DMS153 (cell line): ENCODE data around the gene NFE2L2.
"Not testable (repeated sequence)": the region's sequence is repeated elsewhere in the genome, so short reads cannot be mapped to it uniquely, and the experiment has no call there.

Experiments used
- DNase-seq: peaks from one replicate; lab custom pipeline; 2025; lab: John Stamatoyannopoulos, UW

Gene NFE2L2

DNA sequence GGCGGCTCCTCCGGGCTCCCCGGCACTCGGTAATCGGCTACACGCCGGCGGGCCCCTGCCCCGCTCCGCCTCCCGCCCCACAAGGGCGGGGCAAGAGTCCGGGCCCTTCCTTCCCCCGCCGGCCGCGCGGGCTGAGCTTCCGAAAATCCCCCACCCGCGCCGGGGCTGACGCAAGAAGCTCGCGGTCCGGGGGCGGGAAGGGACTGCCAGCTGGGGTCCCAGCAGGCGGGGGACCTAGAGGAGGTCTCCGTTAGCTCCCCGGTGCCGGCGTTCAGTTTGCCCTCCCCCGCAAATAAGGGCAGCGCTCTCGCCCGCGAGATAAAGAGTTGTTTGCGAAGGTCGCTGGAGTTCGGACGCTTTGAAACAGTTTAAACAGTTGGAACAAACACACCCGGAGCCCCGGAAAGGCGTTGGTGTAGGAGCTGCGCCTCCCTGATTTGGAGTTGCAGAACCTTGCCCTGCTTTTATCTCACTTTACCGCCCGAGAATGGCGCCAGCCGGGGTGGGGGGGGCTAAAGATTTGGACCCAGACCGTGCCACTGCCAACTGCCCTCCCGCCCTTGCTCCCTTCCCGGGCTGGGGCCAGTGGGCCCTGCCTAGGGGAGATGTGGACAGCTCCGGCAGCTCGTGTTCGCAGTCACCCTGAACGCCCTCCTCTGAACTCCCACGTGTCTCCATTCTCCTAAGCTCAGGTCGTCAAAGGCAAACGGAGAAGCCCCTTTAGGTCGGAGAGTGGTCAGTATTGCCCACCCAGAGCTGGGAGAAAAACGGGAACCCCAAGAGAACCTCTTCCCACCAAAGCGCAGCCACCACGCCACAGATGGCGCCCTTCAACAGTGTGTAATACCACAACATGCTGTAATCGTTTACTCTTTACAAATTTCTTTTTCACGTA lies at the start of gene NFE2L2:
Gene NFE2L2 (minus strand): TSS at position 35 of the 895 bp plus-strand sequence. CDS start 151 bp downstream, outside the sequence.
- DNase-seq = peak; percentile 73

GRCh38 chr2:177314194-177314593 lies 49.7 kb upstream of the NFE2L2 start:
- no peak for DNase-seq

- DNase-seq = peak; percentile 21
These were observed 48.7 kb upstream of the NFE2L2 start for GRCh38 chr2:177313162-177313781.

DNA sequence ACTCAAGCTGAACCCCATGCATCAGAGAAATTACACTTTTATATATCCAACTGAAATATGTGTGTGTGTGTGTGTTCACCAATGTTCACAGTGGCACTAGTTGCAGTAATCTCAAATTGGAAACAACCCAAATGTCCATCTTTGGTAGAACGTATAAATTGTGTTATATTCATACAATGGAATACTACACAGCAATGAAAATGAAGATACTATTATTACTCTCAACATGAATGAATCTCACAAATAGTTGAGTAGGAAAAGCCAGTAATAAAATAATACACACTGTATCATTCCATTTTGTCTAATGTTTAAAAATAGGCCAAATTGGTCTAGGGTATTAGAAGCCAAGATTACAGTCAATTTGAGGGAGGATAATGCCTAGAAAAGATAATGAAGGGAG lies 48.0 kb upstream of the NFE2L2 start:
- no peak for DNase-seq

- DNase-seq = not testable (repeated sequence)
These were observed 45.3 kb upstream of the NFE2L2 start for GRCh38 chr2:177309672-177310309.

DNA sequence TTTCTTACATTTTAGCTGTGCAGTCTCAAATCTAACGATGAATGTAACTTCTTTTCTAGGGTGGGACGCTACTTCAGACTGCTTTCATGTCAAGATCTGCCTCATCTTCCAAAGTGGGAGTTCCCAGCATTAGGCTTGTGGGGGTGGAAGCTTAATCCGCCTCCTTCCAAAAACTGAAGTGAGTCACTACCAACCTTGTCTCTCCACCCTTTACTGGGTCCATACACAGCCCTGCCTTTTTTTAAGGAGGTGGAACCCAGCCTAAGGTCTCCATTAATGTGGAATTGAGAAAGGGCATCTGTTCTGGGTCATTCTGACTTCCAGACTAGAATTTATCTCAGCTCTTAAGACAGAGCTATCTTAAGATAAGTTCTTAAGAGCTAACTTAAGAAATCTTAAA lies 42.0 kb upstream of the NFE2L2 start:
- no peak for DNase-seq

GRCh38 chr2:177303939-177304338 lies 39.4 kb upstream of the NFE2L2 start:
- no peak for DNase-seq

- DNase-seq = no peak
These were observed 38.0 kb upstream of the NFE2L2 start for GRCh38 chr2:177302552-177302951.

- no peak for DNase-seq
These were observed 33.7 kb upstream of the NFE2L2 start for GRCh38 chr2:177298191-177298590.

GRCh38 chr2:177296040-177296439 lies 31.5 kb upstream of the NFE2L2 start:
- no peak for DNase-seq

GRCh38 chr2:177295484-177295883 lies 31.0 kb upstream of the NFE2L2 start:
- DNase-seq = no peak

DNA sequence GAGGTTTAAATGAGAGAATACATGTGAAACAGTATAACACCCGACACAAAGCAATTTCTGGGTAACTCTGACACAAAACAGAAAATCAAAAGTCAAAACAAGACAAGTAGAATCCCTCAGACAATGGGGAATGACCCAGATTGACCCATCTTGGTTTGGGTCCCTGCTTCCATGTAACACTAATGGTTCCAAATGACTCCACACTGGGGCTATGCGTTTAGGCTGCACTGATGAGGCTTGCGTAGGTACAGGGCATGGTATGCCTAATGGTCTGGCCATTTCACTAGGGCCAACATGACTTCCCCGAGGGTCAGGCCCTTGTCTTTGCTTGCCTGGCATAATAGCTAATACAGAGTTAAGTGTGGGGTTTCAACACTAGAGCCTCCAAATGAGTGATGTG lies 27.2 kb upstream of the NFE2L2 start:
- no peak for DNase-seq

GRCh38 chr2:177289824-177290628 lies 25.5 kb upstream of the NFE2L2 start:
- no peak for DNase-seq

- no peak for DNase-seq
These were observed 23.3 kb upstream of the NFE2L2 start for GRCh38 chr2:177287814-177288213.

DNA sequence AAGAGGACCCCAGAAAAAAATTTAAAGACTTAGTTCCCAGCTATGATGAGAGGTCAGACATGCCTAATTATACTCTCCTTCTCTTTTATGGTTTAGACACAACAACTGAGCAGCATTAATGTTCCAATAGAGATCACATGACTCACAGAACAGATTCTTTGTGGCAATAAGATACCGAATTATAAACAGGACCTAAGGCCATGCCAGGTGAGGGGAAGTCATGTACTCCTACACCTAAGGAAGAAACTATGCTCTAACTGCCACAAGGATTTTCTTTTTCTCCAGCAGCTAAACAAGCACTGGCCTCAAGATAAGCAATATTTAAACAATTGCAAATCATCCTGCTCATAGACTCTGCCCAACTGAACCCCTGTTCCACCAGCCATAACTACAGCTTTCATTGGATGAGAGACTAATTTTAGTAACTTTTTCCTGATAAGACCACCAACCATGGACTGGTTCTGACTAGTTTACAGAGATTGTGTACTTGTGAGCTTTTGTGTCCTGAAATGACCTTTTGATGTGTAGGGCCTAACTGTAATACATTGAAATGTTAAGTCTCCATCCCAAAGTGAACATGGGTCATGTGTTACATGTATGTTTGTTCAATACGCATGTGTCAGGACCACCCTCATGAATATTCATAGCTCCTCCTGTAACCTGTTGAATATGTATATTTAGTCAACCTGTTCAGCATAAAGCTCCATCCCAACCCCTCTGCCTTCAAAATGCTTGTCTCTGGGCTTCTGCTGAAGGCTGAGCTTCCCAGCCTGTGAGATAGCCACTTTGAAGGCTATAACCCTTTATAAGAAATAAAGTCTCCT lies 21.6 kb upstream of the NFE2L2 start:
- no peak for DNase-seq

DNA sequence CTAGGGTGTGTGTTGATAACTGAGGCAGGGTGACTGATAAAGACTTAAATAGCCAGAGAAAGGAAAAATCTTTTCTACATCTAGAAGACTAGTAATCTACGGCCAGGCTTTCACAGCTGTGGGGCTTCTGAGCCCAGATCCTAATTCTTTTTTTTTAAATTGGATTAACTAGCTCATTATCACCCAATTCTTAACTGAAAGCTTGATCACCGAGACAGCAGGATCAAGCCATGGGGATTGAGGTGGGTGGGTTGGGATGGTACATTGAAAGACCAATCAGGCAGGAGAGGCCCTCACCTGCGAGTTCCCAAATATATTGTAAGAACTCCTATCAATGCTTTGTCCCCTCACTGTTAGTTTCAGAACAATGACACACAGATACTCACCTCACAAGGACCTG lies 20.0 kb upstream of the NFE2L2 start:
- no peak for DNase-seq

GRCh38 chr2:177283906-177284305 lies 19.4 kb upstream of the NFE2L2 start:
- no peak for DNase-seq

DNA sequence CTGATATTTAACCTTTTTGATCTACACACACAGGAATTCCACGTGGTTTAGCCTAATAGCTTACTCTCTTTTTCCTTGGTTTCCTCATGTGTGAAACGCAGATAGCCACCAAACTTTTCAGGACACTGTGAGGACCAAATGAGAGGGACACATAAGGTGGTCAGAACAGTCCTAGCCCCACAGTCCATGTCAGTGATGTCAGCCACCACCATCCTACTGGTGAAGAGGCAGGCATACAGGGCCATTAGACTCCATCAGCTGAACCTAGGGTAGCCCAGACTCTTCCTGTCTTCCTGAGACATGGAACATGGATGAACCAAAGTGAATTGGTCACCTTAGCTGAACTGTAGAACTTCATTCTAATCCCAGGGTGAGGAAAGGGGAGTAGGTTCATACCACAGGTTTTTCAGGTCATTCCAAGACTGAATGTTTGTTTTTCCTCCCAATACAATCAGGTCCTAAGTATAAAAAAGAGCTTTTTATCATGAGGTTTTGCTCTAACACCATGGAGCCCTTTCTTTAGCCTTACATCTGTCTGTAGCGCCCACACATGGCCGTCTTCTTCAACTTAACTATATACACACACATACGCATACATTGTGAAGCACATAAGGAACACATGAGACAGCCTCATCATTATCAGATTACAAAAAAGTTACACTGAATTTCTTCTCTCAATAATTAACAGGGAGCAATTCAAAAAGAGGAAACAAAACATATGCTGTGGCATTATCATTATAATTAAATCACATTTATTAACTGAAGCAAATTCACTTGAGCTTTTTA lies 18.5 kb upstream of the NFE2L2 start:
- no peak for DNase-seq

DNA sequence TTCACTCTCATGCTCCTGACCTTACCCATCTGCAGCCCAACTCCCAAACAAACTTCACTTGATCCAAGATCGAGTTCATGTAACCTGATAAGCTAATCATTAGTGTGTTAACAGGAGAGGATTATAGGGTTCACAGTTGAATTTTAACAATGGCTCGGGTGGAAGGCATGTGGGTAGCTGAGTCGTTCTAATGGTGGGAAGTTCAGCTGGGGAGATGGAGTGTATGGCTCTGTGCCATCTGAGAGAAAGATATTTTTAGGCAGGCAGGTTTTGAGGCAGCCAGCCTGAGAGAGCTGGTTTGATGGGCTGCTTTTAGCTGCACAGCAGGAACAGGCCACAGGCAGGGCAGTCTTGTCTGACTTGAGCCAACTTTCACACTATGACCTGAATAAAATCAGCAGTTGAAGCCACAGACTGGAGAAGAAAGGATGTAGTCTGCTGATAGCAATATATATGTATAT lies 17.7 kb upstream of the NFE2L2 start:
- no peak for DNase-seq
